Measurements from ENCODE around the gene GAA.

- TF ChIP-seq CTCF (IDR thresholded peaks at IDR 0.05; ENCODE audit: insufficient read depth, low read length, poor library complexity, severe bottlenecking) (no peak), EZH2phosphoT487 (conservative IDR thresholded peaks at IDR 0.05; ENCODE audit: low read length) (no peak)
Measured at GRCh38 chr17:80137131-80137530, 35.8 kb downstream of the GAA start.
